Panc1 (cell line): ENCODE results near the gene CRIP1.

ENCODE experiments used
- POLR2AphosphoS5 ChIP-seq: IDR thresholded peaks from 2 replicates; pipeline ENCODE4 v1.6.1; 2012; ENCODE audit warnings: mild to moderate bottlenecking, low read depth, low read length, moderate library complexity
- SIN3A ChIP-seq: IDR thresholded peaks from 2 replicates; pipeline ENCODE4 v1.6.1; 2012; ENCODE audit warnings: low read depth, mild to moderate bottlenecking, low read length, moderate library complexity, borderline replicate concordance; ENCODE audit not compliant: insufficient read depth
- TCF7L2 ChIP-seq: IDR thresholded peaks from 2 replicates; pipeline ENCODE4 v1.6.1; 2011; ENCODE audit warnings: mild to moderate bottlenecking, low read depth, low read length, inconsistent platforms
- TF ChIP-seq, protein P1 (sequence below): fragments of 450-650 bp; IDR thresholded peaks from 2 replicates; pipeline ENCODE4 v1.5.1; 2017; ENCODE audit warnings: mild to moderate bottlenecking
- TF ChIP-seq, protein P2 (sequence below), 2 experiments: IDR thresholded peaks; 2 replicates each; pipeline ENCODE4 v1.6.1; 2011 to 2012; ENCODE audit warnings: low read depth in 2 of 2, control low read depth in 1 of 2, low read length in 1 of 2, mild to moderate bottlenecking in 1 of 2, moderate library complexity in 1 of 2; ENCODE audit not compliant: insufficient read depth in 1 of 2

DNA sequence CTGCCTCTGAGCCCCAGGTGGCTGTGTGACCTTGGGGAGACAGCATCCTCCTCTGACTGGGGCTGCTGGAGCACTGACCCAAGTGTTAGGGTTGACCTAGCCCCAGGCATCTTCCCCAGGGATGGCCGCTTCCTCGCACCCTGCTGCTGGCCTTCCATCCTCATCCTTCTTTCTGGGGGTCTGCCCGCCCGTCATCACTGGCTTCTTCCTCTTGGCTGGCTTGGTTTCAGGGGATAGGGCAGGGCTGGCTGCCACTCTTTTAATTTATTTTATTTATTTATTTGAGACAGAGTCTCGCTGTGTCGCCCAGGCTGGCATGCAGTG, 7.9 kb downstream of the CRIP1 start:
- TF ChIP-seq, protein P1, sequence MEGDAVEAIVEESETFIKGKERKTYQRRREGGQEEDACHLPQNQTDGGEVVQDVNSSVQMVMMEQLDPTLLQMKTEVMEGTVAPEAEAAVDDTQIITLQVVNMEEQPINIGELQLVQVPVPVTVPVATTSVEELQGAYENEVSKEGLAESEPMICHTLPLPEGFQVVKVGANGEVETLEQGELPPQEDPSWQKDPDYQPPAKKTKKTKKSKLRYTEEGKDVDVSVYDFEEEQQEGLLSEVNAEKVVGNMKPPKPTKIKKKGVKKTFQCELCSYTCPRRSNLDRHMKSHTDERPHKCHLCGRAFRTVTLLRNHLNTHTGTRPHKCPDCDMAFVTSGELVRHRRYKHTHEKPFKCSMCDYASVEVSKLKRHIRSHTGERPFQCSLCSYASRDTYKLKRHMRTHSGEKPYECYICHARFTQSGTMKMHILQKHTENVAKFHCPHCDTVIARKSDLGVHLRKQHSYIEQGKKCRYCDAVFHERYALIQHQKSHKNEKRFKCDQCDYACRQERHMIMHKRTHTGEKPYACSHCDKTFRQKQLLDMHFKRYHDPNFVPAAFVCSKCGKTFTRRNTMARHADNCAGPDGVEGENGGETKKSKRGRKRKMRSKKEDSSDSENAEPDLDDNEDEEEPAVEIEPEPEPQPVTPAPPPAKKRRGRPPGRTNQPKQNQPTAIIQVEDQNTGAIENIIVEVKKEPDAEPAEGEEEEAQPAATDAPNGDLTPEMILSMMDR: no peak
- TF ChIP-seq POLR2AphosphoS5: no peak
- TF ChIP-seq, protein P2, sequence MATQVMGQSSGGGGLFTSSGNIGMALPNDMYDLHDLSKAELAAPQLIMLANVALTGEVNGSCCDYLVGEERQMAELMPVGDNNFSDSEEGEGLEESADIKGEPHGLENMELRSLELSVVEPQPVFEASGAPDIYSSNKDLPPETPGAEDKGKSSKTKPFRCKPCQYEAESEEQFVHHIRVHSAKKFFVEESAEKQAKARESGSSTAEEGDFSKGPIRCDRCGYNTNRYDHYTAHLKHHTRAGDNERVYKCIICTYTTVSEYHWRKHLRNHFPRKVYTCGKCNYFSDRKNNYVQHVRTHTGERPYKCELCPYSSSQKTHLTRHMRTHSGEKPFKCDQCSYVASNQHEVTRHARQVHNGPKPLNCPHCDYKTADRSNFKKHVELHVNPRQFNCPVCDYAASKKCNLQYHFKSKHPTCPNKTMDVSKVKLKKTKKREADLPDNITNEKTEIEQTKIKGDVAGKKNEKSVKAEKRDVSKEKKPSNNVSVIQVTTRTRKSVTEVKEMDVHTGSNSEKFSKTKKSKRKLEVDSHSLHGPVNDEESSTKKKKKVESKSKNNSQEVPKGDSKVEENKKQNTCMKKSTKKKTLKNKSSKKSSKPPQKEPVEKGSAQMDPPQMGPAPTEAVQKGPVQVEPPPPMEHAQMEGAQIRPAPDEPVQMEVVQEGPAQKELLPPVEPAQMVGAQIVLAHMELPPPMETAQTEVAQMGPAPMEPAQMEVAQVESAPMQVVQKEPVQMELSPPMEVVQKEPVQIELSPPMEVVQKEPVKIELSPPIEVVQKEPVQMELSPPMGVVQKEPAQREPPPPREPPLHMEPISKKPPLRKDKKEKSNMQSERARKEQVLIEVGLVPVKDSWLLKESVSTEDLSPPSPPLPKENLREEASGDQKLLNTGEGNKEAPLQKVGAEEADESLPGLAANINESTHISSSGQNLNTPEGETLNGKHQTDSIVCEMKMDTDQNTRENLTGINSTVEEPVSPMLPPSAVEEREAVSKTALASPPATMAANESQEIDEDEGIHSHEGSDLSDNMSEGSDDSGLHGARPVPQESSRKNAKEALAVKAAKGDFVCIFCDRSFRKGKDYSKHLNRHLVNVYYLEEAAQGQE (IDR thresholded peaks at IDR 0.05; ENCODE audit: insufficient read depth in 1 of 2, low read depth in 2 of 2, low read length in 1 of 2): no peak
- TF ChIP-seq SIN3A: no peak
- no peak for TF ChIP-seq TCF7L2
